NT2/D1 (cell line): ENCODE measurements around the gene MEF2C.

Experiments used
- SUZ12 ChIP-seq: IDR thresholded peaks from 2 replicates; pipeline ENCODE4 v1.6.1; 2011; ENCODE audit not compliant: insufficient read length, insufficient read depth; ENCODE audit errors: extremely low read depth
- ZNF274 ChIP-seq: IDR thresholded peaks from 2 replicates; pipeline ENCODE4 v1.6.1; 2011; ENCODE audit warnings: mild to moderate bottlenecking, low read depth, low read length

- TF ChIP-seq ZNF274 (no peak), SUZ12 (no peak)
These were observed 77.7 kb downstream of the MEF2C start for GRCh38 chr5:88805151-88805784.
